ENCODE data around the gene MLF2. TPM values are rescaled to one million over a fixed set of nuclear protein-coding genes. Genes with fewer than 3 reads are reported as not detected.

MLF2 gene
- total and polyA plus RNA-seq, 10 of the 15 experiments (the other 5 are each of a cell fraction or from before 2014, with no cell fraction given) = 13.5 to 222 (median 130) TPM

DNA sequence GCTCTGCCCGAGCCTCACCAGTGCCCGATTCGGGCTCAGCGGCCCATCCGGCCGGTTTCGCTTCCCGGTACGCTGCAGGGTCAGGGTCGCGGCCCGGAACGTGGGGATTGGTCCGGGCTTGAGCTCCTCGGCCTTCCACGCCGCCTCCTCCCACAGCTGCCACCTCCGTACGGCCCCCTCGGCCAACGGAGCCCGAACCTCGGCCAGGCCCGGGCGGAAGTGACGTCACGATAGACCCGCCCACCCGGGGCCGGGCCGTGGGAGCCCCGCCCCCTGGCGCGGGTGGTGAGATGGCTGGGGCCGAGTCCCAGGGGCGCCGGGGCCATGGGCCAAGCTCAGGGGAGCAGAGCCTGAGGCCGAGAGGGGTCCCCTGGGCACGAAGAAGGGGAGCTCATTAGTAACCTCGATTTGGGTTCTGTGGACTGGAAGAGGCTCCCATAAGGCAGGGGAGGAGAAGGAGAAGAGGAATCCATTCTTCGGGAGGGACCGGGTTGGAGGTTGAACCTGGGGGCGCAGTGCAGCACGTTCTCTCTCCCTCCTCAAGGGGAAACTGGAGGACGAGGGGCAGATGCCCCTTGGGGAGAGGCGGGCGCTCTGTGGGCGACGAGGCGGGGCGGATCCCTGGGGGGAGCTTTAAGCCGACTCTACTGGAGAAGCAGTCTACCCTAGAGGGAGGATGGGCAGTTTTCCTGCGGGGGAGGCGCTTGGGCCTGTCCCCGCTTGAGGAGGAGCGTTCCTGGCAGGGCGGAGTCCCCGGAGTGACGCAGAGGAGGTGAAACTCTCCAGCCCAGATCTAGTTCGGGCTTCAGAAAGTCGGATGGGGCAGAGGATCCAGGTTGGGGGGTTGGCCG is at the start of gene MLF2 (continued):
- TF ChIP-seq, protein P1, sequence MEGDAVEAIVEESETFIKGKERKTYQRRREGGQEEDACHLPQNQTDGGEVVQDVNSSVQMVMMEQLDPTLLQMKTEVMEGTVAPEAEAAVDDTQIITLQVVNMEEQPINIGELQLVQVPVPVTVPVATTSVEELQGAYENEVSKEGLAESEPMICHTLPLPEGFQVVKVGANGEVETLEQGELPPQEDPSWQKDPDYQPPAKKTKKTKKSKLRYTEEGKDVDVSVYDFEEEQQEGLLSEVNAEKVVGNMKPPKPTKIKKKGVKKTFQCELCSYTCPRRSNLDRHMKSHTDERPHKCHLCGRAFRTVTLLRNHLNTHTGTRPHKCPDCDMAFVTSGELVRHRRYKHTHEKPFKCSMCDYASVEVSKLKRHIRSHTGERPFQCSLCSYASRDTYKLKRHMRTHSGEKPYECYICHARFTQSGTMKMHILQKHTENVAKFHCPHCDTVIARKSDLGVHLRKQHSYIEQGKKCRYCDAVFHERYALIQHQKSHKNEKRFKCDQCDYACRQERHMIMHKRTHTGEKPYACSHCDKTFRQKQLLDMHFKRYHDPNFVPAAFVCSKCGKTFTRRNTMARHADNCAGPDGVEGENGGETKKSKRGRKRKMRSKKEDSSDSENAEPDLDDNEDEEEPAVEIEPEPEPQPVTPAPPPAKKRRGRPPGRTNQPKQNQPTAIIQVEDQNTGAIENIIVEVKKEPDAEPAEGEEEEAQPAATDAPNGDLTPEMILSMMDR (IDR thresholded peaks at IDR 0.05 in 2 of 3, conservative IDR thresholded peaks at IDR 0.05 in 1 of 3; ENCODE audit: control insufficient read depth in 2 of 3, extremely low read depth in 1 of 3, insufficient read depth in 1 of 3, low read depth in 3 of 3, low read length in 3 of 3) = peak; percentile 95 to 99 (median 97); a peak in 3 of 6 replicates
- TF ChIP-seq ZNF622 (IDR thresholded peaks at IDR 0.05) = no peak
- TF ChIP-seq, protein P2, sequence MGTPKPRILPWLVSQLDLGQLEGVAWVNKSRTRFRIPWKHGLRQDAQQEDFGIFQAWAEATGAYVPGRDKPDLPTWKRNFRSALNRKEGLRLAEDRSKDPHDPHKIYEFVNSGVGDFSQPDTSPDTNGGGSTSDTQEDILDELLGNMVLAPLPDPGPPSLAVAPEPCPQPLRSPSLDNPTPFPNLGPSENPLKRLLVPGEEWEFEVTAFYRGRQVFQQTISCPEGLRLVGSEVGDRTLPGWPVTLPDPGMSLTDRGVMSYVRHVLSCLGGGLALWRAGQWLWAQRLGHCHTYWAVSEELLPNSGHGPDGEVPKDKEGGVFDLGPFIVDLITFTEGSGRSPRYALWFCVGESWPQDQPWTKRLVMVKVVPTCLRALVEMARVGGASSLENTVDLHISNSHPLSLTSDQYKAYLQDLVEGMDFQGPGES (IDR thresholded peaks at IDR 0.05) = no peak
- peak; percentile 71 for TF ChIP-seq MEF2B (IDR thresholded peaks at IDR 0.05; ENCODE audit: partially characterized antibody, poor library complexity, severe bottlenecking)
- TF ChIP-seq, protein P3, sequence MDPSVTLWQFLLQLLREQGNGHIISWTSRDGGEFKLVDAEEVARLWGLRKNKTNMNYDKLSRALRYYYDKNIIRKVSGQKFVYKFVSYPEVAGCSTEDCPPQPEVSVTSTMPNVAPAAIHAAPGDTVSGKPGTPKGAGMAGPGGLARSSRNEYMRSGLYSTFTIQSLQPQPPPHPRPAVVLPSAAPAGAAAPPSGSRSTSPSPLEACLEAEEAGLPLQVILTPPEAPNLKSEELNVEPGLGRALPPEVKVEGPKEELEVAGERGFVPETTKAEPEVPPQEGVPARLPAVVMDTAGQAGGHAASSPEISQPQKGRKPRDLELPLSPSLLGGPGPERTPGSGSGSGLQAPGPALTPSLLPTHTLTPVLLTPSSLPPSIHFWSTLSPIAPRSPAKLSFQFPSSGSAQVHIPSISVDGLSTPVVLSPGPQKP (IDR thresholded peaks at IDR 0.05; ENCODE audit: low read depth, low read length) = peak; percentile 88
- TF ChIP-seq, protein P4, sequence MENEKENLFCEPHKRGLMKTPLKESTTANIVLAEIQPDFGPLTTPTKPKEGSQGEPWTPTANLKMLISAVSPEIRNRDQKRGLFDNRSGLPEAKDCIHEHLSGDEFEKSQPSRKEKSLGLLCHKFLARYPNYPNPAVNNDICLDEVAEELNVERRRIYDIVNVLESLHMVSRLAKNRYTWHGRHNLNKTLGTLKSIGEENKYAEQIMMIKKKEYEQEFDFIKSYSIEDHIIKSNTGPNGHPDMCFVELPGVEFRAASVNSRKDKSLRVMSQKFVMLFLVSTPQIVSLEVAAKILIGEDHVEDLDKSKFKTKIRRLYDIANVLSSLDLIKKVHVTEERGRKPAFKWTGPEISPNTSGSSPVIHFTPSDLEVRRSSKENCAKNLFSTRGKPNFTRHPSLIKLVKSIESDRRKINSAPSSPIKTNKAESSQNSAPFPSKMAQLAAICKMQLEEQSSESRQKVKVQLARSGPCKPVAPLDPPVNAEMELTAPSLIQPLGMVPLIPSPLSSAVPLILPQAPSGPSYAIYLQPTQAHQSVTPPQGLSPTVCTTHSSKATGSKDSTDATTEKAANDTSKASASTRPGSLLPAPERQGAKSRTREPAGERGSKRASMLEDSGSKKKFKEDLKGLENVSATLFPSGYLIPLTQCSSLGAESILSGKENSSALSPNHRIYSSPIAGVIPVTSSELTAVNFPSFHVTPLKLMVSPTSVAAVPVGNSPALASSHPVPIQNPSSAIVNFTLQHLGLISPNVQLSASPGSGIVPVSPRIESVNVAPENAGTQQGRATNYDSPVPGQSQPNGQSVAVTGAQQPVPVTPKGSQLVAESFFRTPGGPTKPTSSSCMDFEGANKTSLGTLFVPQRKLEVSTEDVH (IDR thresholded peaks at IDR 0.05; ENCODE audit: low read depth, partially characterized antibody) = peak; percentile 61
- TF ChIP-seq HCFC1 (IDR thresholded peaks at IDR 0.05; ENCODE audit: low read length) = no peak; the same call in 1 of the 2 replicates
- no peak for TF ChIP-seq RFX5 (IDR thresholded peaks at IDR 0.05; ENCODE audit: low read depth, low read length)
- TF ChIP-seq CEBPB (IDR thresholded peaks at IDR 0.05; ENCODE audit: borderline replicate concordance in 1 of 2, low read depth in 2 of 2, low read length in 2 of 2) = no peak
- TF ChIP-seq MTA3 (IDR thresholded peaks at IDR 0.05; ENCODE audit: borderline replicate concordance, low read length) = no peak
- no peak for TF ChIP-seq NFIC (IDR thresholded peaks at IDR 0.05; ENCODE audit: low read depth, low read length)
- TF ChIP-seq, protein P5, sequence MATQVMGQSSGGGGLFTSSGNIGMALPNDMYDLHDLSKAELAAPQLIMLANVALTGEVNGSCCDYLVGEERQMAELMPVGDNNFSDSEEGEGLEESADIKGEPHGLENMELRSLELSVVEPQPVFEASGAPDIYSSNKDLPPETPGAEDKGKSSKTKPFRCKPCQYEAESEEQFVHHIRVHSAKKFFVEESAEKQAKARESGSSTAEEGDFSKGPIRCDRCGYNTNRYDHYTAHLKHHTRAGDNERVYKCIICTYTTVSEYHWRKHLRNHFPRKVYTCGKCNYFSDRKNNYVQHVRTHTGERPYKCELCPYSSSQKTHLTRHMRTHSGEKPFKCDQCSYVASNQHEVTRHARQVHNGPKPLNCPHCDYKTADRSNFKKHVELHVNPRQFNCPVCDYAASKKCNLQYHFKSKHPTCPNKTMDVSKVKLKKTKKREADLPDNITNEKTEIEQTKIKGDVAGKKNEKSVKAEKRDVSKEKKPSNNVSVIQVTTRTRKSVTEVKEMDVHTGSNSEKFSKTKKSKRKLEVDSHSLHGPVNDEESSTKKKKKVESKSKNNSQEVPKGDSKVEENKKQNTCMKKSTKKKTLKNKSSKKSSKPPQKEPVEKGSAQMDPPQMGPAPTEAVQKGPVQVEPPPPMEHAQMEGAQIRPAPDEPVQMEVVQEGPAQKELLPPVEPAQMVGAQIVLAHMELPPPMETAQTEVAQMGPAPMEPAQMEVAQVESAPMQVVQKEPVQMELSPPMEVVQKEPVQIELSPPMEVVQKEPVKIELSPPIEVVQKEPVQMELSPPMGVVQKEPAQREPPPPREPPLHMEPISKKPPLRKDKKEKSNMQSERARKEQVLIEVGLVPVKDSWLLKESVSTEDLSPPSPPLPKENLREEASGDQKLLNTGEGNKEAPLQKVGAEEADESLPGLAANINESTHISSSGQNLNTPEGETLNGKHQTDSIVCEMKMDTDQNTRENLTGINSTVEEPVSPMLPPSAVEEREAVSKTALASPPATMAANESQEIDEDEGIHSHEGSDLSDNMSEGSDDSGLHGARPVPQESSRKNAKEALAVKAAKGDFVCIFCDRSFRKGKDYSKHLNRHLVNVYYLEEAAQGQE (IDR thresholded peaks at IDR 0.05; ENCODE audit: low read depth, low read length) = no peak
- no peak for TF ChIP-seq MYB (IDR thresholded peaks at IDR 0.05; ENCODE audit: borderline replicate concordance, low read depth, low read length)
- peak; percentile 29 for TF ChIP-seq KLF5 (IDR thresholded peaks at IDR 0.05; ENCODE audit: partially characterized antibody)
- TF ChIP-seq ZZZ3 (IDR thresholded peaks at IDR 0.05; ENCODE audit: control insufficient read depth, insufficient read length, low read depth) = no peak
- 0 out of 4 replicates have a peak, but pooled peaks of 1 of the 2 experiments have one; percentile 31 for TF ChIP-seq SRF (IDR thresholded peaks at IDR 0.05; ENCODE audit: low read depth in 2 of 2, low read length in 2 of 2)
- TF ChIP-seq TCF3 (IDR thresholded peaks at IDR 0.05; ENCODE audit: borderline replicate concordance, insufficient read depth, low read depth, low read length) = peak; percentile 55; the same call in 1 of the 2 replicates
- no peak for TF ChIP-seq BCL11A (IDR thresholded peaks at IDR 0.05; ENCODE audit: low read depth, low read length)

All from GM12878 (cell line).